Activated T-cell treated with anti-CD3 and anti-CD28 coated beads for 1 hour (primary cell): ENCODE data around the gene CABP5.

ENCODE experiments used
- DNase-seq: peaks from one replicate; pipeline ENCODE4 v3.0.0-alpha.2; 2020; ENCODE audit warnings: low read depth

Gene CABP5

DNA sequence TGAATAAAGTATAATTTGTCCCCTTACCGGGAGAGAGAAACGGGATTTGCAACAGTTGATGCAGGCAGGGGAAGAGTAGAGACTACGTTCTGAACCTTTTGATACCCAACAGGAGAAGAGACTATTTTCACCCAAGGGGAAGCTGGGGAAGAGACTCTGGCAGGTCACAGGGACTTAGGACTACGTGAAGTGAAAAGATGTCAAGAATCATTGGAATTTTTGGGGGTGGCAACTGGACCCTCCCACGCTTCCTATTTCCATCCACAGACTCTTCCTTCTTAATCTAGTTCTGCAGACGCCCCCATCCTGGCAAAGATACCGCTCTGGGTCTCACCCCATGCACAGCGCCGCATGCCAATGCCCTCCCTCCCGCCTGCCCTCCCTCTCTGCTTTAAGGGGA lies 13.8 kb downstream of the CABP5 start:
- no peak for DNase-seq

- DNase-seq, result no peak
These were observed 14.4 kb downstream of the CABP5 start for GRCh38 chr19:48029431-48029830.

- no peak for DNase-seq
These were observed 18.4 kb downstream of the CABP5 start for GRCh38 chr19:48025480-48025879.

- DNase-seq, result no peak
These were observed 20.4 kb downstream of the CABP5 start for GRCh38 chr19:48023518-48023917.

DNA sequence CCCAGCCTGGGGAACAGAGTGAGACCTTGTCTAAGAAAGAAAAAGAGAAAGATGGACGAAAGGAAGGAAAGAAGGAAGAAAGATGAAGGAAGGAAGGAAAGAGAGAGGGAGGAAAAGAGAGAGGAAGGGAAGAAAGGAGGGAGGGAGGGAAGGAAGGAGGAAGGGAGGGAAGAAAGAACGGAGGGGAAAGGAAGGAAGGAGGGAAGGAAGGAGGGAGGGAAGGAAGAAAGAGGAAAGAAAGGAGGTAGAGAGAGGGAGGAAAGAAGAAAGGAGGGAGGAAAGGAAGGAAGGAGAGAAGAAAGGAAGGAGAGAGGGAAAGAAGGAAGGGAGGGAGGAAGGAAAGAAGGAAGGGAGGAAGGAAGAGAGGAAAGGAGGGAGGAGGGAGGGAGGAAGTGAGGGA lies 20.9 kb downstream of the CABP5 start:
- DNase-seq, result no peak

DNA sequence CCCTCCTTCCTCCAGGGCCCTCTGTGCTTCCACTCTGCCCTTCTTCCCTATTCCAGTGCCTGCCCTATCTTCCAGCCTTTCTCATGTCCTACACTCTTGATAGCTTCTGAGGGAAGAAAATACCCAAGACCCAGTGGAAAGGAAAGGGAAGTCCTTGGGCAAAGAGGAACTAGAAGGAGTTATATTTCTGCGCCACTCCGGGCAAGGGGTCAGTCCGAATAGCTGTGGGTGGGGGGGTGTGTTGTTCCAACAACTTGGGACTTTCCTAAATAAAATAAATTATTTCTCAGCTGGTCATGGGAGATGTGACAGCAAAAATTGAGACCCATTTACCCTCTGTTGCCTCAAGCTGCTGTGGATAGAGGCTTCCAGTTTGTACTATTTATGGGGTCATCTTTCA lies 23.2 kb downstream of the CABP5 start:
- no peak for DNase-seq

GRCh38 chr19:48010932-48011758 lies 32.7 kb downstream of the CABP5 start:
- no peak for DNase-seq

DNA sequence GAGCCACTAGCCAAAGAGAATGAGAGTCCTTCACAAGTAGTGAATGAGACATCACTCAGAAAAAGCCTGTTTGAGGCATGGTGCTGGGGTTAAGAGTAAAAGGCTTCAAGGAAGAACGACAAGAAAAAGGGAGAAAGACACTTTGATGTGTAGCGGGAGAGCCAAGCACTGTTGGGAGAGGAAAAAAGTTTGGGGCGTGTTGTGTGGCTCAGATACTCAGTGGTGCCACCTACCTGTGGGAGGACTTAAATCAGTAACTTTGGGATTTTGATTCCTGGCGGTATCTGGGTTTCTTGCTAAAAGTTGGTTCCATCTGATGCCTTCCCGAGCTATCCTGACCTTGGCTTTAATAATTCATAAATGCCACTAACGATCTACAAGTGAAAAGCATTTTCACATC lies 37.1 kb downstream of the CABP5 start:
- no peak for DNase-seq

DNA sequence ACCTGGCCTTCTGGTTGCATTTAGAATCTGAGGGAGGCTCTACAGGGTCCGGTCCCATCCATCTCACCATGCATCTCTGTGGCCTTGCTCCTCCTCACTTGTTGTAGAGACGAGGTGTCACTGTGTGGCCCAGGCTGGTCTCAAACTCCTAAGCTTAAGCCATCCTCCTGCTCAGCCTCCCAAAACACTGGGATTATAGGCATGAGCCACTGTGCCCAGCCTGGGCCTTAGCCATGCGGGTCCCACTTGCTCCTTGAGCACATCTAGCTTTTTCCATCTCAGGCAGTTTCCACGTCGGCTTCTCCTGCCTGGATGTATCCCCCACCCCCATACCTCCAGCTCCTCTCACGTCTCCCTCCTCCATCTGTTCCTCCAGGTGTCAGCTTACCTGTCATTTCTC lies 39.6 kb downstream of the CABP5 start:
- DNase-seq, result no peak

DNA sequence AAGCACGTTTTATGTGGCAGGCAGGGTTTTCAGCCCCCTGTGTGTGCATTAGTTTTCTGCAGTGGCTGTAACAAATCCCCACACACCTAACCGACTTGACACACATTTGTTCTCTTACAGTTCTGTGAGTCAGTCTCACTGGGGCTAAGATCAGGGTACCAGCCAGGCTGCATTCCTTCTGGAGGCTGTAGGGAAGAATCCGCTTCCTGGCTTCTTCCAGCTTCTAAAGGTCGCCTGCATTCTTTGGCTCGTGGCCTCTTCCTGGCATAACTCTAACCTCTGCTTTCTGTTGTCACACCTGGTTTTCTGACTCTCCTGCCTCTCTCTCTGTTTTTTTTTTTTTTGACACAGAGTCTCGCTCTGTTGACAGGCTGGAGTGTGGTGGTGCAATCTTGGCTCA lies 43.0 kb downstream of the CABP5 start:
- no peak for DNase-seq

GRCh38 chr19:47998800-47999199 lies 45.1 kb downstream of the CABP5 start:
- no peak for DNase-seq

DNA sequence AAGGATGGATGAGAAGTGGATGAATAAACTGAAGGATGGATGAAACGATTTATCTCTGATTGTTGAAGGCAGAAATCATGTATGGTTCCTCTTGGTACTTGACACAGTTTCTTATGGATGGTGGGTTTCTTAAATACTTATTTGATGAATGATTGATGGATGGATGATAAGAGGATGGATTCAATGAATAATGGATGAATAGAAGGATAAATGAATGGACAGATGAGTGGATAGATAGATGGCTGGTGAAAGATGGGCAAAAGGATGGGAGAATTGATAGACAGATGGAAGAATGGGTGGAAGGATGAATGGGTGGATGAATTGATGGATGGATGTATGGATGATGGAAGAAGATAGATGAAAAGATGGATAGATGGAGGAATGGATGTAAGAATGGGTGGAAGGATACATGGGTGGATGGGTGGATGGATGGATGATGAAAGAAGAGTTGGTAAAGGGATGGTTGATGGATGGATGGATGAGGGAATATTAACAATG lies 47.6 kb downstream of the CABP5 start:
- DNase-seq, result no peak

GRCh38 chr19:47994209-47994802 lies 49.6 kb downstream of the CABP5 start, which contains the start of gene ELSPBP1:
Gene ELSPBP1, plus strand, starts transcription at chr19:47994632. Its CDS starts 14,036 bp downstream, at chr19:48008668.
- no peak for DNase-seq

DNA sequence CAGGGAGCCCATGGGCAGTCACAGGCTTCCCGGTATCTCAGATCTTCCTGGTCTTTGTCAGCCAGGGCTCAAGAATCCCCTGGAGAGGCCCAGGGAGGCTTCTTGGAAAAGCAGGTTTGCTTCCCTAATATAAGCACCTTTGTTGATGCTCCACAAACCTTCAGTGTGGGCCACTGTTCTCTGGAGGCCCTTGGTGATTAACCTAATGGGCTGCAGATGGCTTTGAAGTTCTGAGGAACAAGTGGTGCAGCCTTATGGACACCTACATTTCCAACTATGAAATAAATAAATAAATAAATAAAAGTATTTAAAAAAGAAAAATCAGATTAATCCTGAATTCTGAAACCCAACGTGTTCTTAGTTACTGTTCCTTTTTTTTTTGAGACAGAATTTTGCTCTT lies 51.8 kb downstream of the CABP5 start, which contains the start of gene BSPH1:
Gene BSPH1, minus strand, starts transcription at position 101 of the 400 bp plus-strand sequence. Its CDS starts 89 bp downstream, at position 12.
- no peak for DNase-seq

GRCh38 chr19:47991191-47991808 lies 52.6 kb downstream of the CABP5 start:
- no peak for DNase-seq
